SKM-1 (cell line): ENCODE measurements around the gene OTUD7B.

Experiments
- DNase-seq: peaks from one replicate; lab custom pipeline; 2025; ENCODE audit not compliant: unreplicated experiment; lab: John Stamatoyannopoulos, UW

OTUD7B gene

DNA sequence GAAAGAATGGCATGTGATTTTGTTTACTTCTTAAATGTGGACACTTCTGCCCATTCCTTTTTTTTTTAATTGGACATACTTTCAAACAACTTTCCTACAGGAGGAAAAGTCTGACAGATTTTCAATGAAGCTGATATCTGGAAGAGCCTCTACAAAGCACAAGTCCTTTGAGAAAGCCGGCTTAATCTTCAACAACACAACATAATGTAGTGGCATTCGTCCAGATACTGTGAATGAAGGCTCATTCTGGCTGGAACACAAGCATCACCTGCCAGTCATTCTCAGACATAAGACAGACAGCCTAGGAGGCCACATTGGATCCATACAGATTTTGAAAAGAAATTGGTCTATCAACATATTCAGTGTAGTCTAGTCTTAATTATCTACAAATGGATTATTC, 4.9 kb downstream of the OTUD7B start:
- no peak for DNase-seq

DNA sequence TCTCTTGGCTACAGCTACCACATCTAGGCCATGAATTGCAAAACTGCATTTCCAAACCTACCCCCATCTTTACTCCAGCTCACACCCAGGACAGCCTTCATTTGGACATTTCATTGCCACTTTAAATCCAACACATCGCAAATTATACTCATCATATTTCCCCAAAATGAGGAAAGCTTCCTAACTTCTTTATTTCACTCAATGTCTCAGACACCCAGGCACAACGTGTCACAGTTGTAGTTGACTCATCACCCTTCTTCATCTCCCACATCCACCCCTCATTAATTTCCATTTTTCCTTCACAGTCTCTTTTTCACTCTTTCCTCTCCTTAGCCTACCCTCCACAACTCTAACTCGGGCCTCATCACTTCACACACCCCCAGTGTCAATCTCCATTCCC, 6.7 kb downstream of the OTUD7B start:
- DNase-seq: no peak

DNA sequence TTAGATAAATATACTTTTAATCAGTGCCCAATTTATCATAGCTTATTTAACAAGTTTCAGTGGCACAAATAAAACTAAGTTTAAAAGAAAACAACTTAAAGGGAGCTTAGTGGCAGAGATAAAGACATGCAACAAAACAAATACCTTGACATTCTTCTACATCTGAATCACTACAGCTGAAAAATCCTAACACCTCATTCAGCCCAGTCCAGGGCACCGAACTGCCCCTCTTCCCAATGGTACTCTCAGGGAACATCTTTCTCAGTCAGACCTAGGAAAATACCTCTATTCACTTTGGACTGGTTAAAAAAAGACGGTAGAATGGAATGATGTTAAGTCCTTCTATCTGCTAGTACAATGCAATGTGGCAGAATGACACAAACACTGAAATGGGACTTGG, 8.3 kb downstream of the OTUD7B start:
- DNase-seq: no peak

DNA sequence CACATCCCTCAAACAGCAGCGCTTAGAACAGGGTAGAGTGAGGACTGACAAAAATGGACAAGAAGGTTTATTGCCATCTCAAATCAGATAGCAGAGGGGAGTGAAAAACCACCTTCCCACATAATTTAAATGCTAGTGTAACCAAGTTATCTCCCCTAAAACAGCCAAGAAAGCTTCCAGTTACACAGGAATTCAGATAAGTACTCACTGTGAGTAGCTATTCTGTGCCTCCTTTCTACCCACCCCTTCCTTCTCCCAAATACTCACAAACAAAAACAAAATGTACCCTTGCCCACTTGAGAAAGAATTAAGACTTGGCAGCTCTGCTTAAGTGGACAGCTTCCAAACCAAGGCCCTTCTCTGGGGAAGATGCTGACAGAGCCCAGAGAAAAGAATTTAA, 9.1 kb downstream of the OTUD7B start:
- no peak for DNase-seq

DNA sequence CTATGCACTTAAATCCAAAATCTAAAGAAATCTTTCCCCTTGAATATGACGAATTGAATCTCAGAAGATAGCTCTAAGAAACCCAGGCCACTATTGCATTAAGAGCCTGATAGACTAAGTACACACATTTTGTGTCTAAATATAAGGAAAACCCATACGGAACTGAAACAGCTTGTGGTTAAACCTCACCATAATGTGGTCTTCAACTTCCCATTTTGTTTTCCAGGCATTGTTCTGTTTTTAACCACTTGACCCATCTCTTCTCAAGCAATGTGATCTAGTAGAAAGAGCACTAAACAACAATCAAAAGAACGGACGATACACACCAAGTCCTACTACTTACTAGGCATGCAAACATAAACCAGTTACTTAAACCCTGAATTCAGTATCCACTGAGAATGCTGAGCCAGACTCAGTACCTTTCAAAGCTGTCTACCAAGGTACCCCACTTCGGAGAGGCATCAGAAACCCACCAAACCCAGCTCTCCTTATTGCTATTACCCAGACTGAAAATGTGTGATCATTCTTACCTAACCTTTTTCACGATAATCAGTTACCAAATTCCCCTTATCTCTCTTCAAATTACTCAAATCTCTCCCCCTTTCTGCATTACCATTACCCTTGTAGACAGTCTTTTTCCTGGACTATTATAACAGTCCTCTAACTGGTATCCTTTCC, 12.8 kb downstream of the OTUD7B start:
- peak; percentile 90 for DNase-seq

DNA sequence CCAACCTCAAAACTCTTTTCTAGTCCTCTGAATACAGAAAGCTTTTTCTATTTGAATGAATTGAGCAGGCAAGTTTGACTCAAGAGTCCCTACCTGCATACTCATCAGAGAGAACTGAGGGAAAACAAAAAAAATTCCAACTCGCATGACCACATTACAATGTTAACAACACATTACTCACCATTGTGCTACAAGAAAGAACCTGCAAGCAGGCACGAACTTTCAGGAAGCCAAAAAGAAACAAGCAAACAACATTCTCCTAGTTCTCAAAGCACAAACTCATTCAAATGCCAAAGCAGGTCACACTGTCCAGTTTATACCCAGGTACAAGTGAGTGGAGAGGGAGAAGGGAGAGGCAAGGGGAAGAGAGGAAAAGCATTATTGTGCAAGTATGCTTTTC, 14.6 kb downstream of the OTUD7B start:
- DNase-seq: no peak

DNA sequence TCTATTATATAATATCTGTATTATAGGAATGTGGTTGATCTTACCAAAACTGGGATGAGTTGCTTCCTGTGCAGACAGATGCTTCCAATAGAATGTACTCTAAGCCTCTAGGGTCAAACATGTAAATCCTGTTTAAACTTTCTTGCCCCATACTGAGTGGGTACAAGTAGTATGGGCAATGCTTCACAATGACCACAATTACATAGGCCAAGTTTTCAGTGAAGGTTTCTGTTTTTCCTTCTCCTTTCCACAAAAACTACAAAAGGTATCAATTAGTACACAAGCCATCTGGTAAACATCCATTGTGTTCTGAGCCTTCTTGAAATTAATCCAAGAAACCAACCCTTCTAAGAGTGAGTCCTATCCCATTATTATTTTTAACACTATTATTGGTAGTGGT, 16.8 kb downstream of the OTUD7B start:
- DNase-seq: no peak

DNA sequence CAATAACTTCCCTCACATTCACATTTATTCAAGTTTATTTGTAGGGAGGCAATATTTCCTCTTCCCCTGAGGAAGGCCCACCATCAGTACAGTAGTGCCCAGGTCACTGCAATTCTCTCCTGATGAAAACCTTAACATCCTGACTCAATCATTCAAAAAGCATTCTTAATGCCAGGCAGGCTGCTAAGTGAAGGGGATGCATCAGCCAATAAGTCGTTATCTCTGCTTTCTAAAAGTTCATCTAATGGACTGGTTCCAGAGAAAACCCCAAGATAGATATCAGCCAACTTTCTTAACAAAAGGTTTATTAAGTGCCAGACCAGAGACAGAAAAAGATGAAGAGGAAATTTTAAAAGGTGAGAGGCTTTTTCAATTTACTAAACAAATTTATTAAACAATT, 17.3 kb downstream of the OTUD7B start:
- no peak for DNase-seq

DNA sequence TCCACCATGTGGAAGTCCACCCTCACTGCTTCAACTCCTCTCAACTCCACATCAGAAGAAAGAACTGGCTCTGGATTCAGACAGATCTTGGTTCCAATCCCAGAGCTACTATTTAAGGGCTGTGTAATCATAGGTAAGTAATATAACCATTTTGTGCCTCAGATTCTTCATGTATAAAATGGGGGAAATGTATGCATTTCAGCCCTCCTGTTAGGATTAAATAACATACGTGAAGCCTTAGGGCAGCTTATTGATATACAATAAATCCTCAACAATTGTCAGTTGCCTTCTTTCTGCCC, 23.3 kb downstream of the OTUD7B start:
- DNase-seq: no peak

DNA sequence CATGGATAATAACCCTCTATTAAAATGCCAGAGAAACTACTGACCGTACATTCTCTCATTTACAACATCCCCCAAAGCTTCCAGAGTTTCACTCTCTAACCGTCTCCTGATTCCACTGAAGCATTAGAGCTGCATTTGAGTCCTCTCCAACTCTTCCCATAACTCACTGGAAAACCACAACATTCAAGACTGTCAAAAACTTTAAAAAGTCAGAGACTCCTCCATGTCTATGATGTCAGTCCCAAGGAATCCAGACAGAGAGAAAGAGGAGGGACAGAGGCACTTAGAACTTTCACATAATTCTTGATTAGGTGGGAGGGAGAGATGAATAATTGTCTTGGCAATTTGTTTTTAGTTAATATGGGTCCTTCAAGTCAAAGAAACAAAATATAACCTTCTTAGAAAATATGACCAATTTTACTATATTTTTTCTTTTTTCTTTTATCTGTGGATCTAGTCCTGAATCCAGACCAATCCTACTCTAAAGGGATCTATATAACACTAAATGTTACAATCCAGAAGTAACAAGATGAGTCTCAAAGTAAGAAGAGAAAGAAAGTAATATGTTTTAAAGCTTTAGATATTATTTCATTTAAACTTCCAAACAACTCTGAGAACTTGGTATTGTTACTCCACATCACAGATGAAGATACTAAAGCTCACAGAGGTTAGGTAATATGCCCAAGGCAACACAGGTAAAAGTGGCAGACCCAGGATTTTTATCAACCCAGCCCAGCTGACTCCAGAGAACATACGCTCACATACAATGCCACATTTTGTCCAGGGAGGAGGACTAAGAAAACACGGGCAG, 23.8 kb downstream of the OTUD7B start:
- DNase-seq: no peak

DNA sequence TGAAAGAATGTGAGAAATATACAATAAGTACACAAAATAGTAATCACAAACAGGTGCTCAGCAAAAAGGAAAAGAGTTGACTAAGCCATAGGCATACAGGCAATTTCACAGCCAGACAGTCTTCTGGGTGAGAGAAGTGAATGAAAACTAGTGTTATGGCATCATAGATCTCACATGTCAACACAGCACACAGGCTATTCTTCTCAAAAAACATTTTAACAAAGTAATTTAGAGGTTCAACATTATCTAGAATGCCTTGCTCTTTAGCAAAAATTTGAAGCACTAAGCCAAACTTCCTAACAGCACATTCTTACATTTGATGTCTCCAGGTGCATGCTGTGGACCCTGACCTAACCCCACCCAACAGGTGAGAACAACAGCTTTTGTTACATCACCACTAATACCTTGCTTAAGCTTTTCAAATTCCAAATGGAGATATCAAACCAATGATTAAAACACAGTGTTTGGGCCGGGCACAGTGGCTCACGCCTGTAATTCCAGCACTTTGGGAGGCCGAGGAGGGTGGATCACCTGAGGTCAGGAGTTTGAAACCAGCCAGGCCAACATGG, 30.5 kb downstream of the OTUD7B start:
- DNase-seq: no peak

DNA sequence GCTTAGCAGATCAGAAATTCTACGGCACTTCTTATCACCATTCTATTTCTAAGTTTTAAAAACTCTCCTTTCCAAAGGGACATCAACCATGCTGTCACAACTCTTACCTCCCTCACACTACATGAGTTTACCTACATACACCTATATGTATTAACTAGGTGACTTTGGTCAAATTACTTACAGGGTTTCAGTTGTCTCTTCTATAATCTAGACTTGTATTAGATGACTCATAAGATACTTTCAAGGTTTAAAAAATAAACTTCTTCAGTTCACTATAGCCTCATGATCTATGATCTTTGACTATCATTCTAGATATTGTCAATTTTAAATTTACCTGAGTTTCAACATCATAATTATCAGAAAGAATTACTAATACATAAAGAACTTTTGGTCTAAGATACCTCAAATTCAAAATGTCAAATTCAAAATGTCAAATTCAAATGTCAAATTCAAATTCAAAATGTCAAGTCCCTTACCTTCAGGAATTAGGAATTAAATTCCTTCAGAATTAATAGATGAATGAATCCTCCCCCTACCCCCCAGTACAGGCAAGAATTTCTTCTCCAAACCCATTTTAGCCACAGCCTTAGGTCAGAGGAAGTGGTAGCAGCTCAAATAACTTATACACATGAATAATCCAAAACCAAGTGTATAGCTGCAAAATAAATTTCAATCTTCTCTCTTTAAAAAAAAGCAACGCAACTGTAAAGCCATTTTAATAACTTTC, 31.1 kb downstream of the OTUD7B start:
- DNase-seq: no peak

DNA sequence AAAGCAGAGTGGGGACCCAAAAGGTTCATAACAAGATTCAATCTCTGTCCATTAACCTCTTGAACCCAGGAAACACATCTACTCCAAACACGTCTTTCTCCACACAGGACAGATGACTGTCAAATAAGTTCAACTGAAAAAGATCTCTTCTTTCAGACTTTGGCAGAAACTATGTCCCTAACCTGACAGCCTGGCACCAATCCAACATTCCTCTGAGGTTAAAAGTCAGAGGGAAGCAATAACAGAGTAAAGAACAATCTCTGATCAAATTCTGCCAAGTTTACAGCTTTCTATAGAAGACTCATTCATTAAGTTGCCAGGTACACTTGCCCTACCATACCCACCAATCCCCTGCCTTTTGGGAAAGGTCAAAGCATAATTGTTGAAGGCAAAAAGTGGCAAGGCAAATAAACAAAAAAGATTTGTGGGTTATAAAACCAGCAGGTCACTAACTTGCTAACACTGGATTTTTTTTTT, 31.9 kb downstream of the OTUD7B start:
- no peak for DNase-seq

DNA sequence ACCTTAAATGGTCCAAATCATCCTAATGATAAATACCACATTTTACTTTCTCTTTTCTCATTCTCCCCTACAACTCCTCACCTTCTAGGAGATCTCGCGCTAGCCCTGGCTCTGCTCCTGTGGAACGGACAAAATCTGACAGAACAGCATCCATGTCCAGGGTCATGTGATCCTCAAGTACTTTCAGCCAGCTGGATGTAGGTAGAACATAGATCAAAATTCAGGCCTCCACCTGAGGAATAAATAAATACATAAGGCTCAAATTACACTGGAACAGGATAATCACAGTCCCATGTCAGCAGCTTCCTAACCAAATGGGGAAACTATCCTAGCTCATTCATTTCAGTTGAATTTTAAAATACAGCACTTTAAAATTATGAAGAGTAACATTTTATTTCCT, 33.2 kb downstream of the OTUD7B start:
- no peak for DNase-seq

DNA sequence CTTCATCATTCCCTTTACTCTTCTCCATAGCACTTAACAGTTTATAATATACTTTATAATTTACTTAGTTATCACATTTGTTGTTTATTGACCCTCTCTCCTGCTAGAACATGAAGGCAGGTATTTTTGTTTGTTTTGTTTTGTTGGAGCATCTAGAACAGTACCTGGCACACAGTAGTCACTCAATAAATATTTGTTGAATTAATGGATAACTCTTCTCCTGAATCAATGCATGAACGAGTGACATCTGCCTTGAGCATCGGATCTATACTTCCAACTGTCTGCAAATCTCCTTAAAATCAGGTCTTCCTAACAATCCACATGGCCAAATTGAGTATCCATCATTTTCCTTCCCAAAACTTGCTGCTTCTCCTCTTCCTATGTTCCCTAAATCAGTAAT, 38.0 kb downstream of the OTUD7B start:
- DNase-seq: no peak

DNA sequence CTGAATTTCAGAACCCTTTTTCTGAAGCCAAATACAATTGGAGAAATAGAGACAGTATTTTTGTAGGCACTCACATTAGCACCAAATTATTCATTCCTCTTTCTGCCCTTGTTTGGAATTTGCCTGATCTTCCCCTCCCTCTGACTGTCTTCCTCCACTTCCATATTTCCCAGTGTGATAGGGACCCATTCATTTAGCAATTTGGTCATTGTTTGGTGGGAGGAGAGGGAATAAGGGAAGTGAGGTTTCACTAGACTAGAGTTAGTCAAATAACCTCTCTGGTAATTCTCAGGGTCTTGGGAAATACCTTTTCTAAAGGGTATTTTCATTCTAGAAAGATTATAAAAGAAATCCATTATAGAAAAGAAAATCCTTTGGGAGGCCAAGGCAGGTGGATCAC, 42.9 kb downstream of the OTUD7B start:
- no peak for DNase-seq

DNA sequence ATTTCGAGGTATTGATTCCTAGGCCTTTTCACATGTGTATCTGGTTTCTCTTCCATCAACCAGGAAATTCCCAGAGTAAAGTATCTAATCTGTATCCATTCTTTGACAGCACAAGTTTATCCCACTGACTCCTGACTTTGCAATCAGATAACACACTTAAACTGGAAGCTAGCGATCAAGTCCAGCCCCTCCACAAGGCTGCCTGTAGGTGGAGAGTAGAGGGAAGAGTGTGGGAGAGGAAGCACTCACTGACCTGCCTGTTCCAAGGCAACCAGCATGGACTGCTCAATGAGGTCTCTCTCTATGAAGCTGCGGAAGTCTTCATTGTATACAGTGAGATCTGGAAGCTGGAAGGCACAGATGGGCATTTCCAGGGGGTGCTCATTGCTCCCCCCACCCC, 43.5 kb downstream of the OTUD7B start:
- DNase-seq: no peak

DNA sequence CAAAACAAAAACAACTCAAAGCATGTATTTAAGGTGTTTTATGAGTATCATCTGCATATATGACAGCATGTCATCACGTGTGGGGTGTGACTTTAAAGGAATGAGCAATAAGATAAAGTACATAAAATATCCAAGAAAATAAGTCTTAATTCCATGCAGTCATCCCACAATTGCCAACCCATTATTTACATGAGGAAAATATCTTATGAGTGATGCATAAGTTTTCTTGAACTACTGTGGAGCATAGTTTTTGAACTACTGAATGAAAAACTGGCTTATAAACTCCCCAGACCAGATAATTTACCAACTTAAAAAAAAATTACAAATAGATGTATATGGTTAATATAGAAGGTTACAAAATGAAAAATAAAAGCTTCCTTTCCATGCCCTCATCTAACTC, 44.1 kb downstream of the OTUD7B start:
- no peak for DNase-seq

DNA sequence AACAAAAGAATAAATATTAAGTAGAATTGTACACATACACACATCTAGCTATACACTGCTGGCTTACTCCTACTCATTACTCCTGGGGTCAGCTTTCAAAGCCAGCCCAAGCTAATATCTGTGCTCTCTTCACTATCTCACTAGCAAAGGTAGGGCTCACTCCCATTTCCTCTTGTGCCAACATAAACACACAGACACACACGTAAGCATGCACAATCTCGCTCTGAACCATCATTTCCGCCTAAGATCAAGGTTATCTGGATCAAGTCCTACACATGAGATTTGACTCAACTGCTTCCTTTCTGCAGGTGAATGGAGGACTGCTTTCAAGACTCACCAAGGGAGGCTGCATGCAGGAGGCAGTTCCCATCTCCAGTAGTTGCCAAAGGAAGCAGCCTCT, 45.1 kb downstream of the OTUD7B start:
- DNase-seq: no peak

DNA sequence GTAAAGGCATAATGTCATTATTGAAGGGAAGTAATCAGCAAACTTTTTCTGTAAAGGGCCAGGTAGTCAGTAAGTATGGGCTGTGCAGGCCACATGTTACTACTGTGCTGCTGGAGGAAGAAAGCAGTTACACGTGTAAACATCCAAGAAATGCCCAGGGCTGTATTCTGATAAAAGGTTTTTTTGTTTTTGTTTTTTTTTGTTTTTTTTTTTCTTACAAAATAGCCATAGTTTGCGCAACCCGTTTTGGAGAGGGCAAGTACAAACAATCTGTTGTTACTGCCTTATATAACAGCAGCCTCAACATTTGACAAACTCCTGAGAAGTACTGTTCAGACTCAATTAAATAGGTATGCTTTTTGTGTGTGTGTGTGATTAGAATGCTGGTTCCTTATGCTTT, 47.2 kb downstream of the OTUD7B start:
- DNase-seq: no peak

DNA sequence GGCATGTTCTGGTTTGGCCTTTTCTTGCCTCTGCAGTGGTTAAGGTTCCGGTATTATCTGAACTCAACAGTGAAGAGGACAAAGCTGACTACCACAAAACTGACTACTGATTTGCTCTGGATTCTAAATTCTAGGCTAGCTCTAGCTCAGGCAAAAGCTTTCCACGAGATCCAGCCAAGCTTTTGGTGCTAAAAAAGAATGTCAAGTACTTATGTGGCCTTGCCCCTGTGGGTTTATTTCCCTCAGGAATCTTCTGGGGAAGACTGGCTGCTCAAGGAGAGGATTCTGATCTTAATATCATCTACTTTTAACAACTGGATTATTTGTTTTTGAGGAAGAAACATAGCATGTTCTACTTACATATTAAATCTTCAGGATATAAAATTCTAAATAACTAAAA, 47.8 kb downstream of the OTUD7B start:
- DNase-seq: no peak
